Measurements from ENCODE around the gene CLIP2.
"Not testable (repeated sequence)": the region's sequence is repeated elsewhere in the genome, so short reads cannot be mapped to it uniquely, and the experiment has no call there.

Gene CLIP2

DNA sequence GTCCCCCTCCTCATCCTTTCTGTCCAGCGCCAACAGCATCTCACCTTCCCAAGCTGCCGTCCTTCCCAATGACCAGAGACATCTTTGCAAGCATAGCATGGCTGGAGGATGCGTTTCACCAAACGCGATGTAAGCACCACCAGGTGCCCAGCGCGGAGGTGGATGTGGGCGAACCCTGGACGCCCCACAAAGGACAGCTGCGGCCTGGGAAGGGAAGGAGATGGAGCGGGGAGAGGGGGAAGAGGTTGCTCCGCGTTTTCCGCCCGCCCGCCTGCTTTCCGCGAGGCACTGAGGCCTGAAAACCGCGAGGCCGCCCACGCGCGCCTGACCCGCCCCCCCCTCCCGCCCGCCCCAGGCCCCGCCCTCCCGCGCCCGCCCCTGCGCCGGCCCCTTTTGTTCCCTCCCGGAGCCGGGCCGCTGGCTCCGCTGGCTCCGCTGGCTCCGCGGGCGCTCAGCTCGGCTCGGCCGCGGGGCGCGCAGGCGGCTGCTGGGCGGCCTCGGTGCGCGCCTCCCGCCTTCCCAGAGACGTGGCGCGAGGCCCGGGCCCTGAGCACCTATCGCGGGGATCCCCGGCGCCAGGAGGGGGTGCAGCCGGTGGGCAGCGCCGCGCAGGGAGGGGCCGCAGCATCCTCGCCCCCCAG, at the start of gene CLIP2:
TSS of gene CLIP2 (plus strand) at position 390 of the 641 bp plus-strand sequence. CDS start 28,140 bp downstream, outside the sequence.
- peak; percentile 52 to 61 for DNase-seq

- no peak for DNase-seq
Measured at GRCh38 chr7:74240482-74240881, 48.7 kb upstream of the CLIP2 start.

GRCh38 chr7:74242122-74242443, 47.1 kb upstream of the CLIP2 start:
- no peak for DNase-seq

- no peak for DNase-seq
Measured at GRCh38 chr7:74246497-74246896, 42.7 kb upstream of the CLIP2 start.

- no peak for DNase-seq
Measured at GRCh38 chr7:74248156-74248555, 41.1 kb upstream of the CLIP2 start.

- not testable (repeated sequence) for DNase-seq
Measured at GRCh38 chr7:74249058-74249457, 40.1 kb upstream of the CLIP2 start.

GRCh38 chr7:74252893-74253292, 36.3 kb upstream of the CLIP2 start:
- no peak for DNase-seq

DNA sequence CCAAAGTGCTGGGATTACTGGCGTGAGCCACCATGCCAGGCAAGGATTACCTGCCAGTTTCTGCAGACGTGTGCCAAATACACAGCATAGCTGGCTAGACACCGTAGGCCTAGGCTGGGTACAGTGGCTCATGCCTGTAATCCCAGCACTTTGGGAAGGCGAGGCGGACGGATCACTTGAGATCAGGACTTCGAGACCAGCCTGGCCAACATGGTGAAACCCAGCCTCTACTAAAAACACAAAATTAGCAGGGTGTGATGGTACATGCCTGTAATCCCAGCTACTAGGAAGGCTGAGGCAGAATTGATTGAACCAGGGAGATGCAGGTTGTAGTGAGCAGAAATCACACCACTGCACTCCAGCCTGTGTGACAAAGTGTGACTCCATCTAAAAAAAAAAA, 35.9 kb upstream of the CLIP2 start:
- DNase-seq = no peak

- DNase-seq = no peak
Measured at GRCh38 chr7:74253835-74254128, 35.4 kb upstream of the CLIP2 start.

DNA sequence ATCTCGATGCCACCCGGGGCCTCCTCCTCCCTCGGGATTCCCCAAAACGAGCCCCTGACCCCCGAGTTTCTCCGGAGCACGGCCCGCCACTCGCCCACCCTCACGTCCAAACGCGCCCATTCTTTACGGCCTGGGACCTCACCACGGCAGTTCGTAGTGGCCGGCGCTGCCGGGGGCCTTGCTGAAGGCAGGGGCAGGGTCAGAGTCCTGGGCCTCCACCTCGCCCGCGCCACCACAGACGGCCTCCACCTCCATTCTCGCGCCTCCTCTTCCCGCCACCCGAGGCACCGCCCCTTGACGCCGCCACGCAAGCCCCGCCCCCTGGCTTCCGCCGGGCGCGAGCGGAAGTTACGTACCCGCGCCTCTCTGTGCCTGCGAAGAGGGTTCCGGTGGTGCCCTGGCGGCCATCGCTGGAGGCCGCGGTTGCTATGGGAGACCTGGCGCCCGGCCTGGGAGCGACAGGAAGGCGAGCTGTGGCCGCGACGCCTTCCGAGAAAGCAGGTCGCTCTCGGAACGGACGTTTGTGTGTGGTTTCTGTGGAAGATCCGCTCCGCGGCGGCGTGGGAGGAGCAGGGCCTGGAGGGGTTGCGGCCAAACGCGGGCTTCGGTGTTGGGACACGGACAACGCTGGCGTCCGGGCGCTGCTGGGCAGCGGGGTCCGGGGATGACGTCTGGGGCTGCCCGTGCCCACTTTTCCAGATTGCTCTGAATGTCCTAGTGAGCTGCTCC, 34.9 kb upstream of the CLIP2 start, which contains the start of gene RFC2:
TSS of gene RFC2 (minus strand) at position 271 of the 729 bp plus-strand sequence. CDS start at position 255, 16 bp downstream.
- peak; percentile 96 to 97 for DNase-seq

- no peak for DNase-seq
Measured at GRCh38 chr7:74254858-74255379, 34.3 kb upstream of the CLIP2 start.

- DNase-seq = not testable (repeated sequence)
Measured at GRCh38 chr7:74255461-74255860, 33.7 kb upstream of the CLIP2 start.

DNA sequence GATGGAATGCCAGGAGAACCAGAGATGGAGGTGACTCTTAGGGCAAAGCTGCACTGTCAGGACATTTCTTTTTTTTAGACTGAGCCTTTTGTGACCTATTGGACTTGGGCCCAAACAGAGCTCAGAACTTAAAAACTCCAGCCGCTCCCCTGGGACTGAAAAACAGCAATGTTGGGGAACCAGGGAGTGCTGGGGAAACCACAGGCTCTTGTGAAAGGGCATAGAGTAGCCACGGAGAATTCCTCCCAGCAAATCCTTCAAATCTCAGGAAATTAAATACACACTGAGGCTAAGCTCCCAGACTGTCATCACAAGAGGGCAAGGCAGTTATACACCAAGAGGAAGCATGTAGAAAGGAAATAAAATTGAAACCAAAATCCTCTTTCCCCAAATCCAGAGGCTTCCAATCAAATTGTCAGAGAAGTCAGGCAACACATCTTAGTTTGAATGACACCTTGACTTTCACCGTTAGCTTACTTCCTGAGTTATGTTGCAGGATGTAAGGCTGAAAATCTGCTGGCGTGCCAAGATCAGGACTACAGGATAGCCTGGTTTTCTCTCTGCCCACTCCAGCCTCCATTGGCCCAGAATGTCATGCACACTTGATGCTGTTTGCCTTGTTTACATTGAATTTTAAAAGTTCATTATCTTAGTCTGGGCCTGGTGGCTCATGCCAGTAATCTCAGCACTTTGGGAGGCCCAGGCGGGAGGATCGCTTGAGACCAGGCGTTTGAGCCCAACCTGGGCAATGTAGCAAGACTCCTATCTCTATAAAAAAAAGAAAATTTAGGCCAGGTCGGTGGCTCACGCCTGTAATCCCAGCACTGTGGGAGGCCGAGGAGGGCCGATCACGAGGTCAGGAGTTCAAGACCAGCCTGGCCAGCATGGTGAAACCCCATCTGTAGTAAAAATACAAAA, 32.5 kb upstream of the CLIP2 start:
- DNase-seq = no peak

DNA sequence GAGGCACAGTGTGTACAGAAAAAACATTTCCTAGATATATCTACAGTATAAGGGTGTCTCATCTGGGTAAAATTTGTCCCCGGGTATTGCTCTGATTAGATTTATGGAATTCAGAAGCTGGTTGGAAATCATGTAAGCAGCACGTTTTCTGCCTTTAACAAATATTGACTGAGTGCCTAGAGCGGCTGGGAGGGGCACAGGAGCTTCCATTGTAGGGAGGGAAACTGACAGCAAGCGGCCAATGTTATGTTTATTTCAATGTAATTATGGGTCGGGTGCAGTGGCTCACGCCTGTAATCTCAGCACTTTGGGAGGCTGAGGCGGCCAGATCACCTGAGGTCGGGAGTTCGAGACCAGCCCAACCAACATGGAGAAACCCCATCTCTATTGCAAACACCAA, 30.6 kb upstream of the CLIP2 start:
- no peak for DNase-seq

DNA sequence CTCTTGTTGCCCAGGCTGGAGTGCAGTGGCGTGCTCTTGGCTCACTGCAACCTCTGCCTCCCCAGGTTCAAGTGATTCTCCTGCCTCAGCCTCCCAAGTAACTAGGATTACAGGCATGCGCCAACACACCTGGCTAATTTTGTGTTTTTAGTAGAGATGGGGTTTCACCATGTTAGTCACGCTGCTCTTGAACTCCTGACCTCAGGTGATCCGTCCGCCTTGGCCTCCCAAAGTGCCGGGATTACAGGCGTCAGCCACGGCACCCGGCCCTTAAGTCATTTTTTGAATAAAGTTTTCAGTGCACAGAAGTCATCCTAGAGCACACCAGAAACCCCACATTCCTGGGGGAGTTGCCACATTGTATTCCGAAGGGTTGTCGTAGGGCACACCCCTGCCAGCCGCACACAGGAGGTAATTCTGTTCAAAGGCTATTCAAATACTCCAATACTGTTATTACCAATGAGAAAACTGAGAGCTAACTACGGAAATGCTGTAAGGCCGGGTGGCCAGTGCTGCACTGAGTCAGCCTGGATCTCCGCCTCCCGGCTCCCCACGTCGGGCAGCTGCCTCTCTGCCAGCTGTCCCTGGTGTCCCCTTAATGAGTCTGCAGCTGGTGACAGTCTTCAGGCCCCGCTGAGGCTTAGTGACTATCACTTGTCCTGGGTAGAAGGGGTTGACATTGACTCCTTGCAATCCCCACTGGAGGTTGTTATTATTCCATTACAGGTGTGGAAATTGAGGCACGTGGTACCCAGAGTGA, 26.4 kb upstream of the CLIP2 start:
- no peak for DNase-seq

DNA sequence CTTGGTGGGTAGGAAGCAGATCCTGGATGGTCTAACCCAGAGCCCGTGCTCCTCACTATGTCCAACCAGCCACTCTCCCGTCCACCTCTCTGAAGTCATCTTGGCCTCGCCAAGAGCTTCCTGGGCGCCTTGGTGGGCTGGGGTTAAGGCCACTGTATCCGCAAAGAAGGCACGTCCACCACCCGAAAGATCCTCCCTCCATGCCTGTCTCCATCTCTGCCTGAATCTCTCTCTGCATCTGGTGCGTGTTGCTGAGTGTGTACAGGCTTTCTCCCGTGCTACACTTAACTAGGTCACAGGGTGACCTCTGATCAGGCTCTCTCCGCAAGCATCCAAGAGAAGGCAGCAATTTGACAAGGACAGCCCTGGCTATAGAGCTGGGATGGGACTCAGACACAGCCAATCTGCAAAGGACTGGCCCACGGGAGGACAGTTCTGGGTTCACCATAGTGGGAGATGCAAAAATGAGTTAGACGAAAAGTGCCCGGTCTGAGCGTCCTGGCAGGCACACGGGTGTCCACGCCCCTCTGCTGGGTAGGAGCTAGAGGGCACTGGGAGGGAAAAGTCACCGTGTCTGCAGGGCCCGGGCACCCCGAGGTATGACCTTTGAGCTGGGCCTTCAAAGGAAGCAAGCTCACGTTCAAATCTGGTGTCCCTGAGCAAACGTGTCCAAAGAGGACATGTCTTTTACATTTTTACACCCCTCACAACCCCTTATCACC, 25.6 kb upstream of the CLIP2 start:
- DNase-seq = no peak

- DNase-seq = no peak
Measured at GRCh38 chr7:74266191-74266963, 22.8 kb upstream of the CLIP2 start.

GRCh38 chr7:74267756-74268565, 21.2 kb upstream of the CLIP2 start:
- DNase-seq = no peak

- peak; percentile 52 to 62 for DNase-seq
Measured at GRCh38 chr7:74269757-74270277, 19.4 kb upstream of the CLIP2 start.

GRCh38 chr7:74271742-74272141, 17.5 kb upstream of the CLIP2 start:
- no peak for DNase-seq
